NCI-H446 (cell line): Measurements from ENCODE around the gene DSTYK.

ENCODE experiments used
- DNase-seq, 2 experiments: peaks; one replicate each; lab custom pipeline; 2025; lab: John Stamatoyannopoulos, UW

DSTYK gene

GRCh38 chr1:205128050-205128449, 83.5 kb downstream of the DSTYK start:
- no peak for DNase-seq

GRCh38 chr1:205127646-205128045, 83.9 kb downstream of the DSTYK start:
- no peak for DNase-seq

GRCh38 chr1:205124726-205125125, 86.8 kb downstream of the DSTYK start:
- no peak for DNase-seq

- no peak for DNase-seq
Measured at GRCh38 chr1:205122489-205122882, 89.0 kb downstream of the DSTYK start.

GRCh38 chr1:205121660-205122488, 89.6 kb downstream of the DSTYK start, which contains the start of gene RBBP5:
Gene RBBP5, minus strand, starts transcription at chr1:205121978. Its CDS starts 105 bp downstream, at chr1:205121873.
- DNase-seq = peak; percentile 99 to 100

- no peak for DNase-seq
Measured at GRCh38 chr1:205118752-205119151, 92.8 kb downstream of the DSTYK start.

GRCh38 chr1:205111354-205111753, 100.1 kb downstream of the DSTYK start:
- DNase-seq = no peak

- DNase-seq = no peak
Measured at GRCh38 chr1:205109711-205110110, 101.8 kb downstream of the DSTYK start.

GRCh38 chr1:205109269-205109668, 102.2 kb downstream of the DSTYK start:
- no peak for DNase-seq

- DNase-seq = no peak
Measured at GRCh38 chr1:205108464-205108863, 103.0 kb downstream of the DSTYK start.

GRCh38 chr1:205107327-205107726, 104.2 kb downstream of the DSTYK start:
- no peak for DNase-seq

- DNase-seq = no peak
Measured at GRCh38 chr1:205102404-205102803, 109.1 kb downstream of the DSTYK start.

- DNase-seq = no peak
Measured at GRCh38 chr1:205098242-205098641, 113.3 kb downstream of the DSTYK start.

- DNase-seq = no peak
Measured at GRCh38 chr1:205095422-205095821, 116.1 kb downstream of the DSTYK start.
